AG04450 (cell line): ENCODE data around the gene MMUT. TPM values are rescaled to one million over a fixed set of nuclear protein-coding genes. Genes with fewer than 3 reads are reported as not detected.
"Not testable (repeated sequence)": the region's sequence is repeated elsewhere in the genome, so short reads cannot be mapped to it uniquely, and the experiment has no call there.

ENCODE experiments used
- CTCF ChIA-PET: fragments of 300-600, 350-600 bp; formaldehyde crosslinking; extraction: SDS; loops from one replicate; lab custom pipeline; 2022; ENCODE audit warnings: antibody characterized with exemption, inconsistent platforms; lab: Charles Lee
- POLR2A ChIA-PET: fragments of 350-600 bp; formaldehyde crosslinking; extraction: SDS; loops from one replicate; lab custom pipeline; 2021; ENCODE audit warnings: antibody characterized with exemption, inconsistent platforms; lab: Yijun Ruan, JAX
- DNase-seq: peaks from one replicate; pipeline ENCODE4 v3.0.0-alpha.2; 2011; ENCODE audit warnings: low read depth, low spot score
- H3K27ac ChIP-seq: one replicate; pipeline ENCODE4 v1.5.1; 2012; ENCODE audit warnings: low read depth, low read length, control low read depth
- H3K27me3 ChIP-seq: one replicate; pipeline ENCODE4 v1.6.0; 2012; ENCODE audit warnings: low read length; ENCODE audit not compliant: control insufficient read depth, insufficient read depth
- H3K4me3 ChIP-seq: 2 replicates; pipeline ENCODE4 v1.5.1; 2011; ENCODE audit warnings: mild to moderate bottlenecking, low read depth, low read length, control low read depth
- H3K9me3 ChIP-seq: 2 replicates; pipeline ENCODE4 v1.5.1; 2012; ENCODE audit warnings: low read length; ENCODE audit not compliant: control insufficient read depth, insufficient read depth
- CTCF ChIP-seq: IDR thresholded peaks from 2 replicates; pipeline ENCODE4 v1.5.1; 2011; ENCODE audit warnings: low read depth, low read length, control low read depth, inconsistent platforms
- polyA plus RNA-seq: library from polyadenylated mRNA; depleted of rRNA; stranded (reverse); fragments of >200 nt; gene quantifications from 2 replicates; pipeline ENCODE4 v1.2.3, GENCODE V29; 2011

MMUT gene
- polyA plus RNA-seq, 1 experiment, result 26.8 TPM

DNA sequence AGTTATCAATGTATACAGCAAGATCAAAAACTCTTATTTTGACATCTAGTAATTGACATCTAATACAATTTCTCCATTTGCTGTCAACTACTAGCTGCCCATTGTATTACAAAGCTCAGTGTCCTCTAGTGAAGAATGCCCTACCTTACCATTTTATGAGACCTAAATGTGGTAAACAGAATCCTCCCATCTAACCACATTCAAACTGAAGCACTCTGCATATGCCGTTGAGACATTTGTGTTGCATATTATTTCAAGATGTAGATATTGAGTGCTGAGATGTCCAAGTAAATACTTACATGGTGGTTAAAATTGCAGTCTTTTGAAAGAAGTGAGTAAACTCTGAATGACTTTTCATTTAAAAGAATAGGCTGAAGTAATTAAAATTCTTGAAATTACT lies 36.1 kb upstream of the MMUT start:
- no peak overlapping the region for H3K27ac ChIP-seq
- H3K4me3 ChIP-seq, result no peak overlapping the region
- DNase-seq, result no peak
- no peaks in the 10 kb centered on the region for H3K9me3 ChIP-seq
- ChIA-PET POLR2A (no interaction called here), CTCF (no interaction called here)
- no peak for TF ChIP-seq CTCF
- H3K27me3 ChIP-seq, result no peaks in the 10 kb centered on the region

- Histone ChIP-seq H3K4me3 (no peak overlapping the region), H3K9me3 (no peaks in the 10 kb centered on the region), H3K27me3 (no peaks in the 10 kb centered on the region), H3K27ac (no peak overlapping the region)
- CTCF ChIA-PET, result interaction anchor here (1.7 kb wide), 1 partner anchor 35 kb away, joined by 14 read pairs; no protein-coding TSS in a partner anchor
- POLR2A ChIA-PET, result no interaction called here
- no peak for DNase-seq
- no peak for TF ChIP-seq CTCF
These were observed 34.3 kb upstream of the MMUT start for GRCh38 chr6:49497304-49497703.

DNA sequence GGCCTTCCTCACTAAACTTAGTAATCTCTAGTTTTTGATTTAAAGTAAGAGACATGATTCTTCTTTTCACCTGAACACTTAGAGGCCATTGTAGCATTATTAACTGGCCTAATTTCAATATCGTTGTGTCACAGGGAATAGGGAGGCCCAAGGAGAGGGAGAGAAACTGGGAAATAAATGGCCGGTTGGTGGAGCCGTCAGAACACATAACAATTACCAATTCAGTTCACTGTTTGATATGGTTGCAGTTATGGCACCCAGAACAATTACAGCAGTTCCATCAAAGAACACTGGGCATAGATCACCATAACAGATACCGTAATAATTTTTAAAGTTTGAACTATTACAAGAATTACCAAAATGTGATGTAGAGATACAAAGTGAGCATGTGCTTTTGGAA lies 27.6 kb upstream of the MMUT start:
- no peaks in the 10 kb centered on the region for H3K27me3 ChIP-seq
- no peak overlapping the region for H3K27ac ChIP-seq
- H3K4me3 ChIP-seq, result no peak overlapping the region
- ChIA-PET CTCF (no interaction called here), POLR2A (no interaction called here)
- DNase-seq, result no peak
- H3K9me3 ChIP-seq, result no peaks in the 10 kb centered on the region
- no peak for TF ChIP-seq CTCF

DNA sequence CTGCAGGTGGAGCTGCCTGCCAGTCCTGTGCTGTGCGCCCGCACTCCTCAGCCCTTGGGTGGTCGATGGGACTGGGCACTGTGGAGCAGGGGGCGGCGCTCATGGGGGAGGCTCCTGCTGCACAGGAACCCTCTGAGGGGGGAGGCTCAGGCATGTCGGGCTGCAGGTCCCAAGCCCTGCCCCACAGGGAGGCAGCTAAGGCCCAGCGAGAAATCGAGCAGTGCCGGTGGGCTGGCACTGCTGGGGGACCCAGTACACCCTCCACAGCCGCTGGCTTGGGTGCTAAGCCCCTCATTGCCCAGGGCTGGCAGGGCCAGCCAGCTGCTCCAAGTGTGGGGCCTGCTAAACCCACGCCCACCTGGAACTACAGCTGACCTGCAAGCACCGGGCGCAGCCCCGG lies 20.3 kb upstream of the MMUT start:
- CTCF ChIA-PET, H3K27me3 ChIP-seq, H3K27ac ChIP-seq, DNase-seq, POLR2A ChIA-PET, H3K9me3 ChIP-seq, H3K4me3 ChIP-seq: not testable (repeated sequence)

DNA sequence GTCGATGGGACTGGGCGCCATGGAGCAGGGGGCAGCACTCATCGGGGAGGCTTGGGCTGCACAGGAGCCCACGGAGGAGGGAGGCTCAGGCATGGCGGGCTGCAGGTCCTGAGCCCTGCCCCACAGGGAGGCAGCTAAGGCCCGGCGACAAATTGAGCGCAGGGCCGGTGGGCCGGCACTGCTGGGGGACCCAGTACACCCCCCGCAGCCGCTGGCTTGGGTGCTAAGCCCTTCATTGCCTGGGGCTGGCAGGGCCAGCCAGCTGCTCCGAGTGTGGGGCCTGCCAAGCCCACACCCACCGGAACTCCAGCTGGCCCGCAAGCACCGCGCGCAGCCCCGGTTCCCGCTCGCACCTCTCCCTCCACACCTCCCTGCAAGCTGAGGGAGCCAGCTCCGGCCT lies 18.8 kb upstream of the MMUT start:
- CTCF ChIA-PET, POLR2A ChIA-PET, H3K4me3 ChIP-seq, H3K27me3 ChIP-seq, H3K27ac ChIP-seq, DNase-seq, H3K9me3 ChIP-seq: not testable (repeated sequence)

DNA sequence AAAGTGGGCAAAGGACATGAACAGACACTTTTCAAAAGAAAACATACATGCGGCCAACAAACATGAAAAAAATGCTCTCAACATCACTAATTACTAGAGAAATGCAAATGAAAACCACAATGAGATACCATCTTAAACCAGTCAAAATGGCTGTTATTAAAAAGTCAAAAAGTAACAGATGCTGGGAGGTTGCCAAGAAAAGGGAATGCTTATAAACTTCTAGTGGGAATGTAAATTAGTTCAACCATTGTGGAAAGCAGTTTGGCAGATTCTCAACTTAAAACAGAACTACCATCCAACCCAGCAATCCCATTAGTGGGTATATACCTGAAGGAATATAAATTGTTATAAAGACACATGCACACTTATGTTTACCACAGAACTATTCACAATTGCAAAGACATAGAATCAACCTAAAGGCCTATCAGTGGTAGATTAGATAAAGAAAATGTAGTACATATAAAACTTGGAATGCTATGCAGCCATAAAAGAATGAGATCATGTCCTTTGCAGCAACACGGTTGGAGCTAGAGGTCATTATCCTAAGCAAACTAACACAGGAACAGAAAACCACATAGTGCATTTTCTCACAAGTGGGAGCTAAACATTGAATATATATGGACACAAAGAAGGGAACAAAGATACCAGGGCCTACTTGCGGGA lies 16.4 kb upstream of the MMUT start:
- Histone ChIP-seq H3K4me3 (no peak overlapping the region), H3K27ac (no peak overlapping the region), H3K9me3 (no peaks in the 10 kb centered on the region; the same call in 1 of the 2 replicates), H3K27me3 (no peaks in the 10 kb centered on the region)
- POLR2A ChIA-PET, result no interaction called here
- TF ChIP-seq CTCF, result no peak
- CTCF ChIA-PET, result no interaction called here
- no peak for DNase-seq

- CTCF ChIA-PET, H3K4me3 ChIP-seq, DNase-seq, H3K27me3 ChIP-seq, POLR2A ChIA-PET, H3K27ac ChIP-seq, H3K9me3 ChIP-seq: not testable (repeated sequence)
These were observed 13.5 kb upstream of the MMUT start for GRCh38 chr6:49476564-49476963.
